A673 (cell line): ENCODE results near the gene SGMS2.

ENCODE experiments used
- CTCF ChIP-seq: fragments of 300-800, 200-600 bp; sonication (generic); conservative IDR thresholded peaks from 2 replicates; pipeline ENCODE4 v1.5.1; 2017; ENCODE audit warnings: low read depth, mild to moderate bottlenecking, antibody characterized with exemption, low read length, moderate library complexity, mixed read lengths
- EZH2 ChIP-seq: fragments of 200-600 bp; sonication (generic); IDR thresholded peaks from 2 replicates; pipeline ENCODE4 v1.6.1; 2017; ENCODE audit warnings: borderline replicate concordance, low read depth, mild to moderate bottlenecking, mixed read lengths, antibody characterized with exemption, low read length; ENCODE audit not compliant: poor library complexity, severe bottlenecking

DNA sequence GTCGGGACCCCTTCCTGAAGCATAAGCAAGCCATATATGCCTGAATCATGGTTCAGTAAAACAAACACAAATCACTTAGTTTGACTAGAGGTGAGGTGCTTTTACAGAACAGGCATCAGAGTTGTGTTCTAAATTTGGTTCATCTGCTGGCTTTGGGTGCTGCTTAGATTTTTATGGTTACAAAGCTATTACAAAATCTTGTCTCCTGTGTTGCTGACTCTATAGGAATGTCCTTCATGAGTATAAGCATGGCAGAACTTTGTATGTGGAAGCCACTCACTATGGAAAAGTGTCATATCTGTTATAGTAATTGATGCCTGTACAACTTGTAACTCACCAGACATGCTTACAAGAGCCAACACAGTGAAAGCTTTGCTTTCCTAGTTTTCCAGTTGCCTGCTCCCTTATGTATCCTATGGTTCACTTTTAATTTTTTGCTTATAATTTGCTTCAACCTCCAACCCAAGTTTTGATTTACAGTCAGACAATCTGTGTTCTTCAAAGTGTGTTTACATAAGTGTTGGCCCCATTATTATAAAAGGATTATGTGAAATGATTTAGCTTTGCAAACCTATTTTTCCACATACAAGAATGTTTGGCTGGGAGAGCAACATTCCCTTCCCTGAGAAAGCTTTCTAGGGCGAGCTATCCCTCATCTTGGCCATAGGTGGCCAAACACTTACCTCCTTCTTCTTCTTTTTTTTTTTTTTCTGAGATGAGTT lies 76.6 kb downstream of the SGMS2 start:
- TF ChIP-seq CTCF (no peak), EZH2 (no peak)
